PFSK-1 (cell line): ENCODE data around the gene ABCE1.

Experiments
- FOXP2 ChIP-seq: optimal IDR thresholded peaks from 2 replicates; pipeline ENCODE3; 2011; ENCODE audit warnings: borderline replicate concordance, control low read depth, inconsistent platforms; ENCODE audit not compliant: insufficient read depth; ENCODE audit errors: extremely low read length, extremely low read depth
- POLR2AphosphoS5 ChIP-seq: IDR thresholded peaks from 2 replicates; pipeline ENCODE4 v1.6.1; 2012; ENCODE audit warnings: low read depth, mild to moderate bottlenecking, control low read depth, low read length, moderate library complexity
- REST ChIP-seq, 2 experiments: IDR thresholded peaks; 2 replicates each; pipeline versions ENCODE4 v1.6.1 to v1.8.0; 2011 to 2012; ENCODE audit warnings: low read depth in 2 of 2, low read length in 2 of 2, control low read depth in 1 of 2, inconsistent platforms in 1 of 2, mild to moderate bottlenecking in 1 of 2, moderate library complexity in 1 of 2; ENCODE audit not compliant: insufficient read depth in 1 of 2
- SIN3A ChIP-seq: IDR thresholded peaks from 2 replicates; pipeline ENCODE4 v1.6.1; 2012; ENCODE audit warnings: mild to moderate bottlenecking, low read length, moderate library complexity, borderline replicate concordance; ENCODE audit not compliant: insufficient read depth
- TAF1 ChIP-seq: IDR thresholded peaks from 2 replicates; pipeline ENCODE4 v1.6.1; 2012; ENCODE audit warnings: low read length, control low read depth, borderline replicate concordance; ENCODE audit not compliant: insufficient read depth

The ABCE1 gene

DNA sequence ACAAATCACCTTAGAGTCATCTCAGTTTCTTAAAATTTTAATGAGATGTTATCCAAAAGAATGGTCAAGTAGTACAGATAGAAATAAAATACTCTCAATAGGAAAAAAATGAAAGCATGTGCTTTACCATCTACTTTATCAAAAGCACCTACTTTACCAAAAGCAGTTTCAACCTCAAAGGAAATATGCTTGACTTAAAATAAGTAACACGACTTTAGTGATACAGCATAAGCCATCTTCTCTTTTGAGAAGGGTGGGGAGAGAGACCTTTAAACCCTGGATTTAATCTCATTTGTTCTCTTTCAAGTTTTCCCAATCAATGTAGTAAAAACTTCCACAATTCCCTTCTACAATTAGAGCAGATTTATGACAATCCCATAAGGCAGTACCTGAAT, 55.8 kb downstream of the ABCE1 start:
- TF ChIP-seq SIN3A, result no peak
- TF ChIP-seq POLR2AphosphoS5, result no peak
- TF ChIP-seq REST (IDR thresholded peaks at IDR 0.05; ENCODE audit: insufficient read depth in 1 of 2, low read depth in 2 of 2, low read length in 2 of 2), result no peak
- no peak for TF ChIP-seq FOXP2
- no peak for TF ChIP-seq TAF1

GRCh38 chr4:145154573-145154972, 56.5 kb downstream of the ABCE1 start:
- TF ChIP-seq SIN3A, result no peak
- no peak for TF ChIP-seq TAF1
- TF ChIP-seq POLR2AphosphoS5, result no peak
- no peak for TF ChIP-seq REST (IDR thresholded peaks at IDR 0.05; ENCODE audit: insufficient read depth in 1 of 2, low read depth in 2 of 2, low read length in 2 of 2)
- TF ChIP-seq FOXP2, result no peak

DNA sequence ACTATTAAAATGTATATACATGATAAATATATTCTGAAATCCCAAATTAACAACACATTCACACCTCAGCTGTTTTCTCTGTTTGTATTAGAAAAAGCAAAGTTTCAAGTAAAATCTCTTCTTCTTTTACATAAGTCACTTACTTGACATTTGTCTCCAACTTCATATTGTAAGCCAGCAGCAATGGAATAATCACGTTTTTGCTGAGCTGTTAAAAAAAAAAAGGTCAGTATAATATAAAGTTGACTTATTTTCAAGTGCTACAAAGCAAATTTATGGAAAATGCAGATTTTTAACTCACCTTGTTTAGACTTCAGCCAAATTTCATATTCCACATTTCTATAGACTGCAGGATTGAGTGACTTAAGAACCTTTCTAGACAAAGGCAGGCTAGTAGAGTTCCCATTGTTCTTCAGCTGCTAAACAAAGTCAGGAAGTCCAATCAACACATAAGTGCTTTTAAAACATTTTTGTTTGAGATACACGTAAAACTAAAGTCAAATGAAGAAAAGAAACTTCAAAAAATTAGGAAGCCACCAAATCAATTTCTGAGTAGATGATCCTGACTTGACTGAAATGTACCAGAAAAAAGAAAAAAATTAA, 57.3 kb downstream of the ABCE1 start:
- TF ChIP-seq POLR2AphosphoS5 (no peak), REST (IDR thresholded peaks at IDR 0.05; ENCODE audit: insufficient read depth in 1 of 2, low read depth in 2 of 2, low read length in 2 of 2) (no peak), FOXP2 (no peak), TAF1 (no peak), SIN3A (no peak)

GRCh38 chr4:145156986-145157385, 58.9 kb downstream of the ABCE1 start:
- no peak for TF ChIP-seq POLR2AphosphoS5
- no peak for TF ChIP-seq REST (IDR thresholded peaks at IDR 0.05; ENCODE audit: insufficient read depth in 1 of 2, low read depth in 2 of 2, low read length in 2 of 2)
- TF ChIP-seq SIN3A, result no peak

- no peak for TF ChIP-seq REST (IDR thresholded peaks at IDR 0.05; ENCODE audit: insufficient read depth in 1 of 2, low read depth in 2 of 2, low read length in 2 of 2)
- no peak for TF ChIP-seq SIN3A
- no peak for TF ChIP-seq TAF1
- TF ChIP-seq FOXP2, result no peak
- no peak for TF ChIP-seq POLR2AphosphoS5
Observed at GRCh38 chr4:145161549-145161948, 63.4 kb downstream of the ABCE1 start.
